NCI-H1048 (cell line): ENCODE results near the gene FCN3.

Source experiments
- DNase-seq: peaks from one replicate; lab custom pipeline; 2025; lab: John Stamatoyannopoulos, UW

The FCN3 gene

GRCh38 chr1:27380224-27380623, 5.6 kb upstream of the FCN3 start:
- DNase-seq, result no peak

- DNase-seq, result no peak
These were observed 5.0 kb upstream of the FCN3 start for GRCh38 chr1:27379564-27380122.

DNA sequence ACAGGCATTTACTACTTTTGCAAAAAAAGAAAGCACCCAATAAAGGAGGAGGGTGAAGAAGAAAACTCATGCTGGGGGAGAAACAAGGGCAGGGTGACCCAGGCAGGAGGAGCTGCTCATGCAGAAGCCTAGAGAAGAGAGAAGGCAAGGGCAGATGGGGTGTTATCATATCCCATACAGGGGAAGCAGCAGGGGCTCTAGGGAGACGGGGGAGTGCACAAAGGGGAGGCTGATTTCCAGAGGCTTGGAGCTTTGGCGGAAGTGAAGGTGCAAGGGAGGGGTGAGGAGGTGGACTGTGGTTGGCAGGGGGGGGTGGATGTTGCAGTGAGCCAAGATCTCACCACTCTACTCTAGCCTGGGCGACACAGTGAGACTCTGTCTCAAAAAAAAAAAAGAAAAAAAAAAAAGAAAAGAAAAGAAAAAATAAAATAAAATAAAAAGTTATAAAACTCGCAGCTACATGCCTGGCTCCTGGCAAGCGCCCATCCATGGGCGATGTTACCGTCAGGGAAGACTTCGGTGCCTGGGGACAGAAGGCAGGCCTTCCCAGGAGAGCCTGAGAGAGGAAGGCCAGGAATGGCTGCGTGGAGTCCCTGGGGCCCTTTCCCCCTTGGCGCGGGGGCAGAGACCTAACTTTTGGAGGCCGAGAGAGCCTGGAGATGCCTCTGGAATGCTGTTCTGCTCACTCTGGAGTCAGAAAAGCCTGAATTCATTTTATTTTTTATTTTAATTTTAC, 3.3 kb upstream of the FCN3 start:
- DNase-seq, result no peak

GRCh38 chr1:27372808-27373690, 1.6 kb downstream of the FCN3 start:
- DNase-seq, result no peak

GRCh38 chr1:27372022-27372807, 2.4 kb downstream of the FCN3 start:
- DNase-seq, result no peak

GRCh38 chr1:27368869-27369582, 5.6 kb downstream of the FCN3 start:
- DNase-seq, result no peak

GRCh38 chr1:27367160-27367650, 7.4 kb downstream of the FCN3 start:
- no peak for DNase-seq

DNA sequence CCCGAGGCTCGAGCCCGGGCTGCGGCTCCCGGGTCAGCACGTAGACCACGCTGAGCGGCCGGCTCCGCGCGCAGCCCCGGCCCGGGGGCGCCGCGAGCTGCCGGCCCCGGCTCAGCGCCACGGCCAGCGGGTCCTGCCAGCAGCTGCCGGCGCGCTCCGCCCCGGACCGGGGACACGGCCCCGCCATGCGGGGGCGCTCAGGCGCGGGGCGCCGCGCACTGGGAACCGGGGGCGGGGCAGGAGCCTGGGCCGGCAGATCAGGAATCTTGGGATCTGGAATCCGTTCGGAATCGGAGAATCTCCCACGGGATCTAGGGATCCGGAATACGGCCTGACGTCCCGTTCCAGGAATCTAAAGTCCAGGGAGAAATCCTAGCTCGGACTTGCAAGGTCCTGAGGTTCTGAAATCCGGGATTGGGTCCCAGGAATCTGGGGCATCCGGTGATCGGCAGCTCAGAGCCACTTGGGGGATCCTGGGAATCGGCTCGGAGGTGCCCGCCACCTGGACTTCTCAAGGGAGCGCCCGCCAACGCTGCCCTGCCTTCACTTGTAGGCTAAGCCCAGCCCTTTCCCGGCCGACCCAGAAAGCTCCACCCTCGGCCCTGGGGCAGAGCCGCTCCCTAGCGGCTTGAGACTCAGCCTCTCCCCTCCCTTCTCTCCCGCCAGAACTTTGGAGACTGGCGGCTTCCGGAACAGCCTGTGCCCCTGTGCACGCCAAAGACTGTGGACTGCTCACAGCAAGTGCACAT, 8.0 kb downstream of the FCN3 start, which contains the start of gene MAP3K6:
MAP3K6 (minus strand) TSS at position 551 of the 749 bp plus-strand sequence; CDS start at position 187, 364 bp downstream.
- peak; percentile 62 for DNase-seq

- DNase-seq, result peak; percentile 58
These were observed 8.6 kb downstream of the FCN3 start for GRCh38 chr1:27366113-27366410.

GRCh38 chr1:27365372-27366112, 9.1 kb downstream of the FCN3 start:
- DNase-seq, result peak; percentile 58

DNA sequence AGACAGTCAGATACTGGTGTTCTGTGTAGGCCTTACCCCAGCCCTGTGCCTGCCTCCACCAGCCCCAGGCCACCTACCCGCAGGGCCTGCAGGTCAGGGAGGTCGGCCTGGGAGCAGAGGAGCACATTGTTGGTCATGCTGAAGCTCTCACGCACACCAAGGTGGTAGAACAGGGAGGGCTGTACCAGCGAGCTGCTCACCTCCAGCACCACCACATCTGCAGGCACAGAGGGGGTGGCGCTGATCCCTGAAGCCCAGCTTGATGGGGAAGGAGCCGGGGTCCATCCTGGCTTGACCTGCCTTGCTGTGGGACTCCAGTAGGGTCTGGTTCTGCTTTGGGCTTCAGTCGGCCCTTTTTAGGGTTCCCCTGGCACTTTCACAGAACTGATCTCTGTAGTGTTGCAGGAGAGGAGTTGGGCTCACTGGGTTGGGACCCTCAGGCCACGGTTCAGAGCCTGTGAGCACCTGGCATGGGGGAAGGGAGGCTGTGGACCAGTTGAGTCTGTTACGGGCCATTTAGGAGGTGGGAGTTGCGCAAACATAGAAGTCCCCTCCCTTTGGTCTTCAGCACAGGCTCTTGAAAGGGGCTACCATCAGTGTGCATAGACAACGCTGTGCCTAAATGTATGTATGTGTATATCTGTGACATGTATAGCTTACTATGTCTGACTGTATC, 9.8 kb downstream of the FCN3 start:
- no peak for DNase-seq

DNA sequence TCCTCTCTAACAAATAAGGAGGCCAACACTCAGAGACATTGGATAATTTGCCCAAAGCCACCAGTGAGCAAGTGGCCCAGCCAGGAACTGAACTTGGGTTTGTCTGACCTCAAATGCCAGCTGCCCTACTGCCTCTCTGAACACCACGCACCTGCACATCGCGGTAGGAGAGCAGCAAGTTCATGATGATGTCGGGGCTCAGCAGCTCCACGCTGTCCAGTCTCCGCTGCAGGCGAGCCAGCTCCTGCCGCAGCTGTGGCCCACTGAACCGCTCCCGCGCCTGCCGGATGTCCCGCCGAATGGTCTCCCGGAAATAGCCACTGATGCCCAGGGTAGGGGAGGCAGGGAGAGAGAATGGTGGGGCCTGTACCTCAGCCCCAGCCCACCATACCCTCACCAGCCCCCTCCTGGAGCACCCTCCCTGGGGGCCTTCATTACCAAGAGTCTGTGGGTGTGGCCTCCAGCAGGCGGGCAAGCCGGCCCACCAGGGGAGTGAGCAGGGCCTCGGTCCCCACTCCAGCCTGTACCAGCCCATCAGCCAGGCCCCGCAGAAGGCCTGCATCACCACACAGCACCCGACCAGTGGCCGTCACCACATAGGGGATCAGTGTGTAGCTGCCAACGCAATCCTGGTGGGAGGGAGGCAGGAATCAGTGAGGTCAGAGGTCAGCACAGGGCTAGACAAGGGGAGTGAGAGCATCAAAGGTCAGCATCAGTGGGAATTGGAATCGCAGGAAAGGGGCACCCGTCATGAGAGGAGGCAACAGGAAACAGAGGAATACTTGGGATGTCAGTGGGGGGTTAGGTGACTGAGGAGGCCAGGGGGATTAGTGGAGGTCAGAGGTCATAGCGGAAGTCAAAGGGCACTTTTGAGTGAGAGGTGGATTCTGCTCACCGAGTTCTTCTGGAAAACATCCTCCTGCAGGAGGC, 10.6 kb downstream of the FCN3 start:
- no peak for DNase-seq

GRCh38 chr1:27361553-27361952, 13.1 kb downstream of the FCN3 start:
- no peak for DNase-seq

DNA sequence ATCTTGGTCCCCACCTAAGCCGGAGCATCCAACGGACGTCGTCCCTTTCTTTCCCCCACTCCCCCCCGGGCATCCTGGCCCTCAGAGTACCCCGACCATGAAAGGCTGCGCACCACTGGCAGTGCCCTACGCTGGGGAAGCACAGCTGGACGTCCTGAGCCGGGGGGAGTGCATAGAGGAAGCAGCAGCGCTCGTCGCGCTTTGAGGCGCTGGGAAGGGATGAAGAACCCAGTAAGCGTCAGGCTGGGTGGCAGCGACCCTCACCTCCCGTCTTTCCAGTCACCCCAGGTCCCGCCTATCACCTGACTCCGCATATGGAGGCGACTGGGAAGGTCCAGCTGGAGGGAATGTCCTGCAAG, 13.6 kb downstream of the FCN3 start:
- DNase-seq, result no peak

- no peak for DNase-seq
These were observed 14.2 kb downstream of the FCN3 start for GRCh38 chr1:27360159-27361043.

DNA sequence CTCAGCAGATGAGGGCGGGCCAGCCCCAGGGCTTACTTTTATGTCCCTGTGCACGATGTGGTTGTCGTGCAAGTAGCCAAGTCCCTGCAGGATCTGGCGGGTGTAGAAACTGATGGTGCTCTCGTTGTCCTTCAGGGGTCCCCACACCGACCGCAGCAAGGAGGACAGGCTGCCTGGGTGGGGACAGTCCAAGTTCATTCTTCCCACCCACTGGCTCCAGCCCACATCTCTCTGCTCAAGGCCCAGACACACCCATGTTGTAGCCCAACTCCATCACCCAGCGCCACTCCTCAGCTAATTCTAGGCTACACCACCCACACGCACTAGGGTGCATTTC, 14.8 kb downstream of the FCN3 start:
- DNase-seq, result no peak

DNA sequence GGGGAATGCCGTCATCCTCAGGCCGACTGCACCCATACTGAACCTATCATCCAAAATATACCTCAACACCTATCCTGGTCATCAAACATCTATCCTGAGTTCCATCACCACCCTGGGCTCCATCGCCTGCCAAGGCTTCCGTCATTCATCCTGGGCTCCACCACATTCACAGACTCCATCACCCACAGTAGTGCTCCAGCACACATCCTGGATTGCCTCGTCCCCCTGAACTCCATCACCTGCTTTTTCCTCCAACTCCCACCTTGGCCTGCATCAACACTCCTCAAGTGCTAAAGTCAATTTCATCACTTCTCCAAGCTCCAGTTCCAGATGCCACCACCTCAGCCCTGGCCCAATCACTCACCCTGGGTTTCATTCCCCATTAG, 15.7 kb downstream of the FCN3 start:
- no peak for DNase-seq
